HEK293 (cell line): ENCODE data around the gene CACNA2D3.

Experiments used
- CTCF ChIA-PET: fragments of 350-600 bp; formaldehyde crosslinking; extraction: SDS; loops from one replicate; lab custom pipeline; 2021; ENCODE audit warnings: antibody characterized with exemption; lab: Yijun Ruan, JAX
- POLR2A ChIA-PET: fragments of 300-600 bp; formaldehyde crosslinking; extraction: SDS; loops from one replicate; lab custom pipeline; 2020; ENCODE audit warnings: antibody characterized with exemption, inconsistent platforms; lab: Yijun Ruan, JAX
- H3K27ac ChIP-seq: fragments of 200-500 bp; sonication (Bioruptor generic); 2 replicates; pipeline ENCODE4 v1.5.1; 2014; ENCODE audit warnings: low read depth, low read length, control low read depth, inconsistent platforms; ENCODE audit errors: extremely low read depth
- H3K36me3 ChIP-seq, 2 experiments: fragments of 200-500 bp in 1 of 2; sonication (Bioruptor generic) in 1 of 2; 1 replicate in 1 of 2; 2 replicates in 1 of 2; pipeline ENCODE4 v1.5.1; 2014 to 2017; ENCODE audit warnings: inconsistent platforms in 2 of 2, low read length in 2 of 2; ENCODE audit not compliant: control insufficient read depth in 2 of 2, insufficient read depth in 1 of 2
- H3K4me1 ChIP-seq: fragments of 200-500 bp; sonication (Bioruptor generic); 2 replicates; pipeline ENCODE4 v1.5.1; 2014; ENCODE audit warnings: mild to moderate bottlenecking, low read length, inconsistent platforms; ENCODE audit not compliant: control insufficient read depth, insufficient read depth
- H3K4me3 ChIP-seq: 2 replicates; pipeline ENCODE4 v1.5.1; 2011; ENCODE audit warnings: low read depth, mild to moderate bottlenecking, control low read depth, low read length, moderate library complexity
- H3K9me3 ChIP-seq: fragments of 200-500 bp; sonication (Bioruptor generic); 2 replicates; pipeline ENCODE4 v1.5.1; 2014; ENCODE audit warnings: low read depth, low read length, inconsistent platforms; ENCODE audit not compliant: control insufficient read depth, insufficient read depth
- ATF2 ChIP-seq: fragments of 450-650 bp; formaldehyde crosslinking; IDR thresholded peaks from 2 replicates; pipeline ENCODE4 v1.5.1; 2016; ENCODE audit warnings: missing biosample characterization, missing genetic modification characterization, low read depth
- FEZF1 ChIP-seq: fragments of 450-650 bp; formaldehyde crosslinking; IDR thresholded peaks from 2 replicates; pipeline ENCODE4 v1.5.1; 2016; ENCODE audit warnings: missing biosample characterization, missing genetic modification characterization
- HOXD13 ChIP-seq: sonication (generic); formaldehyde crosslinking; IDR thresholded peaks from 2 replicates; pipeline ENCODE4 v1.8.0; 2022; ENCODE audit warnings: missing genetic modification reagents, borderline replicate concordance
- IKZF3 ChIP-seq: fragments of 450-650 bp; IDR thresholded peaks from 2 replicates; pipeline ENCODE4 v1.5.0; 2018; ENCODE audit warnings: missing biosample characterization, mild to moderate bottlenecking, missing genetic modification characterization, moderate library complexity
- KLF17 ChIP-seq: fragments of 450-650 bp; formaldehyde crosslinking; IDR thresholded peaks from 2 replicates; pipeline ENCODE4 v1.5.1; 2016; ENCODE audit warnings: missing biosample characterization, missing genetic modification characterization
- OSR2 ChIP-seq: fragments of 450-650 bp; formaldehyde crosslinking; IDR thresholded peaks from 2 replicates; pipeline ENCODE4 v1.5.1; 2016; ENCODE audit warnings: missing biosample characterization, missing genetic modification characterization
- PBX3 ChIP-seq: sonication (generic); formaldehyde crosslinking; IDR thresholded peaks from 2 replicates; pipeline ENCODE4 v1.8.1; 2022; ENCODE audit warnings: mild to moderate bottlenecking, moderate library complexity, missing genetic modification reagents
- REPIN1 ChIP-seq: fragments of 450-650 bp; formaldehyde crosslinking; IDR thresholded peaks from 2 replicates; pipeline ENCODE4 v1.5.1; 2017; ENCODE audit warnings: missing biosample characterization, missing genetic modification characterization, low read depth
- TCF7L2 ChIP-seq: IDR thresholded peaks from 2 replicates; pipeline ENCODE4 v1.6.1; 2011; ENCODE audit warnings: low read depth, mild to moderate bottlenecking, inconsistent platforms, low read length, moderate library complexity, borderline replicate concordance
- ZBTB1 ChIP-seq: fragments of 450-650 bp; formaldehyde crosslinking; IDR thresholded peaks from 2 replicates; pipeline ENCODE4 v1.5.1; 2016; ENCODE audit warnings: missing biosample characterization, missing genetic modification characterization
- ZBTB17 ChIP-seq: fragments of 450-650 bp; formaldehyde crosslinking; IDR thresholded peaks from 2 replicates; pipeline ENCODE4 v1.5.1; 2016; ENCODE audit warnings: missing biosample characterization, missing genetic modification characterization
- ZFP37 ChIP-seq: fragments of 450-650 bp; formaldehyde crosslinking; IDR thresholded peaks from 2 replicates; pipeline ENCODE4 v1.5.1; 2016; ENCODE audit warnings: missing biosample characterization, missing genetic modification characterization
- ZIC2 ChIP-seq: fragments of 450-650 bp; formaldehyde crosslinking; IDR thresholded peaks from 2 replicates; pipeline ENCODE4 v1.5.1; 2016; ENCODE audit warnings: missing biosample characterization, missing genetic modification characterization
- ZNF148 ChIP-seq: fragments of 450-650 bp; formaldehyde crosslinking; IDR thresholded peaks from 2 replicates; pipeline ENCODE4 v1.5.0; 2017; ENCODE audit warnings: missing biosample characterization, missing genetic modification characterization, borderline replicate concordance
- ZNF274 ChIP-seq, 2 experiments: fragments of 200-500 bp in 1 of 2; fragments of 450-650 bp in 1 of 2; sonication (Bioruptor generic) in 1 of 2; formaldehyde crosslinking in 1 of 2; IDR thresholded peaks; 2 replicates each; pipeline versions ENCODE4 v1.5.1 to v1.6.1; 2014 to 2016; ENCODE audit warnings: borderline replicate concordance in 1 of 2, inconsistent platforms in 1 of 2, low read length in 1 of 2, missing biosample characterization in 1 of 2, missing genetic modification characterization in 1 of 2
- ZNF335 ChIP-seq: fragments of 450-650 bp; formaldehyde crosslinking; conservative IDR thresholded peaks from 2 replicates; pipeline ENCODE4 v1.5.1; 2016; ENCODE audit warnings: missing biosample characterization, missing genetic modification characterization
- ZNF37A ChIP-seq: fragments of 450-650 bp; IDR thresholded peaks from 2 replicates; pipeline ENCODE4 v1.5.1; 2018; ENCODE audit warnings: missing biosample characterization, missing genetic modification characterization
- ZNF544 ChIP-seq: fragments of 450-650 bp; formaldehyde crosslinking; IDR thresholded peaks from 2 replicates; pipeline ENCODE4 v1.5.0; 2017; ENCODE audit warnings: missing biosample characterization, missing genetic modification characterization
- ZNF549 ChIP-seq: fragments of 450-650 bp; IDR thresholded peaks from 2 replicates; pipeline ENCODE4 v1.5.1; 2018; ENCODE audit warnings: missing biosample characterization, missing genetic modification characterization, mild to moderate bottlenecking, inconsistent platforms, moderate library complexity
- ZNF843 ChIP-seq: fragments of 450-650 bp; formaldehyde crosslinking; IDR thresholded peaks from 2 replicates; pipeline ENCODE4 v1.5.1; 2016; ENCODE audit warnings: missing biosample characterization, missing genetic modification characterization
- ZXDB ChIP-seq: fragments of 450-650 bp; formaldehyde crosslinking; IDR thresholded peaks from 2 replicates; pipeline ENCODE4 v1.5.1; 2016; ENCODE audit warnings: missing biosample characterization, missing genetic modification characterization
- TF ChIP-seq, protein P1 (sequence below): fragments of 450-650 bp; formaldehyde crosslinking; IDR thresholded peaks from 2 replicates; pipeline ENCODE4 v1.5.1; 2016; ENCODE audit warnings: missing biosample characterization, missing genetic modification characterization
- TF ChIP-seq, protein P2 (sequence below): fragments of 450-650 bp; formaldehyde crosslinking; IDR thresholded peaks from 2 replicates; pipeline ENCODE4 v1.5.1; 2017; ENCODE audit warnings: missing biosample characterization, missing genetic modification characterization

Gene CACNA2D3

GRCh38 chr3:55002416-55002930, 880.1 kb downstream of the CACNA2D3 start:
- ChIA-PET CTCF (no interaction called here), POLR2A (no interaction called here)
- Histone ChIP-seq H3K36me3 (no peaks in the 10 kb centered on the region), H3K9me3 (no peaks in the 10 kb centered on the region), H3K4me3 (no peak overlapping the region), H3K27ac (no peak overlapping the region), H3K4me1 (peaks cover 10% of the 10 kb centered on the region)
- TF ChIP-seq ZNF274 (IDR thresholded peaks at IDR 0.05; ENCODE audit: low read length) (no peak), ZNF274 (tag by site-specific recombination; IDR thresholded peaks at IDR 0.05; ENCODE audit: borderline replicate concordance) (no peak), ZIC2 (tag by site-specific recombination) (no peak), ZNF37A (tag by site-specific recombination) (no peak), HOXD13 (CRISPR knock-in tag) (no peak), ZNF549 (tag by site-specific recombination) (no peak), KLF17 (no peak)
- TF ChIP-seq, protein P1, sequence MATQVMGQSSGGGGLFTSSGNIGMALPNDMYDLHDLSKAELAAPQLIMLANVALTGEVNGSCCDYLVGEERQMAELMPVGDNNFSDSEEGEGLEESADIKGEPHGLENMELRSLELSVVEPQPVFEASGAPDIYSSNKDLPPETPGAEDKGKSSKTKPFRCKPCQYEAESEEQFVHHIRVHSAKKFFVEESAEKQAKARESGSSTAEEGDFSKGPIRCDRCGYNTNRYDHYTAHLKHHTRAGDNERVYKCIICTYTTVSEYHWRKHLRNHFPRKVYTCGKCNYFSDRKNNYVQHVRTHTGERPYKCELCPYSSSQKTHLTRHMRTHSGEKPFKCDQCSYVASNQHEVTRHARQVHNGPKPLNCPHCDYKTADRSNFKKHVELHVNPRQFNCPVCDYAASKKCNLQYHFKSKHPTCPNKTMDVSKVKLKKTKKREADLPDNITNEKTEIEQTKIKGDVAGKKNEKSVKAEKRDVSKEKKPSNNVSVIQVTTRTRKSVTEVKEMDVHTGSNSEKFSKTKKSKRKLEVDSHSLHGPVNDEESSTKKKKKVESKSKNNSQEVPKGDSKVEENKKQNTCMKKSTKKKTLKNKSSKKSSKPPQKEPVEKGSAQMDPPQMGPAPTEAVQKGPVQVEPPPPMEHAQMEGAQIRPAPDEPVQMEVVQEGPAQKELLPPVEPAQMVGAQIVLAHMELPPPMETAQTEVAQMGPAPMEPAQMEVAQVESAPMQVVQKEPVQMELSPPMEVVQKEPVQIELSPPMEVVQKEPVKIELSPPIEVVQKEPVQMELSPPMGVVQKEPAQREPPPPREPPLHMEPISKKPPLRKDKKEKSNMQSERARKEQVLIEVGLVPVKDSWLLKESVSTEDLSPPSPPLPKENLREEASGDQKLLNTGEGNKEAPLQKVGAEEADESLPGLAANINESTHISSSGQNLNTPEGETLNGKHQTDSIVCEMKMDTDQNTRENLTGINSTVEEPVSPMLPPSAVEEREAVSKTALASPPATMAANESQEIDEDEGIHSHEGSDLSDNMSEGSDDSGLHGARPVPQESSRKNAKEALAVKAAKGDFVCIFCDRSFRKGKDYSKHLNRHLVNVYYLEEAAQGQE: no peak

DNA sequence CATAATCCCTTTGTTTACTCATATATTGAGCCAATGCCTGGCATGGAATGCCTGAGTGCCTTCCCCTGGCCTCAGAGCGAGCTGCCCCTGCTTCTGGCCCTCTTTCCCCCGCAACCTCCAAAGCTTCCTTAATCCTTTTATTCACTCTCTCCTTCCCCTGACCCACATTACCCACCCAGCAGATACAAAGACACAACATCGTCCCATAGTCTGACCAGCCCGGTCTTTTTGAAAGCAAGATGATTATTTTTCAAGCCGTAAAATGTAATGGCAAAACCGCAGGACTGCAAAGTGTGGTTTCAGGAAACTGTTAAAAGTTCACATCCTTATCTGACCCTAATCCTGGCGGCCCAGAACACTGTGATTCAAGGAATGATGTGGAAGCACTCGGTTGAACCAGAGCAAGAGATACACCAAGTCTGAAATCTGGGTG, 883.9 kb downstream of the CACNA2D3 start:
- no peak overlapping the region for H3K4me3 ChIP-seq
- H3K36me3 ChIP-seq: no peaks in the 10 kb centered on the region
- ChIA-PET POLR2A (no interaction called here), CTCF (no interaction called here)
- H3K9me3 ChIP-seq: no peaks in the 10 kb centered on the region
- no peaks in the 10 kb centered on the region for H3K4me1 ChIP-seq
- H3K27ac ChIP-seq: no peak overlapping the region
- TF ChIP-seq ZXDB (0 out of 2 replicates have a peak, but pooled peaks have one; percentile 36), TCF7L2 (peak; percentile 74; the same call in 1 of the 2 replicates), ZIC2 (tag by site-specific recombination) (0 out of 2 replicates have a peak, but pooled peaks have one; percentile 28), ZNF843 (tag by site-specific recombination) (peak; percentile 75), IKZF3 (tag by site-specific recombination) (no peak), REPIN1 (no peak), ZBTB1 (tag by site-specific recombination) (no peak), OSR2 (tag by site-specific recombination) (peak; percentile 47), ATF2 (no peak), ZNF148 (tag by site-specific recombination) (no peak), FEZF1 (tag by site-specific recombination) (peak; percentile 75), ZNF335 (tag by site-specific recombination) (peak; percentile 35; the same call in 1 of the 2 replicates), ZNF544 (tag by site-specific recombination) (no peak), PBX3 (CRISPR knock-in tag) (no peak), ZBTB17 (peak; percentile 34; the same call in 1 of the 2 replicates), ZFP37 (tag by site-specific recombination) (no peak)
- TF ChIP-seq, protein P2, sequence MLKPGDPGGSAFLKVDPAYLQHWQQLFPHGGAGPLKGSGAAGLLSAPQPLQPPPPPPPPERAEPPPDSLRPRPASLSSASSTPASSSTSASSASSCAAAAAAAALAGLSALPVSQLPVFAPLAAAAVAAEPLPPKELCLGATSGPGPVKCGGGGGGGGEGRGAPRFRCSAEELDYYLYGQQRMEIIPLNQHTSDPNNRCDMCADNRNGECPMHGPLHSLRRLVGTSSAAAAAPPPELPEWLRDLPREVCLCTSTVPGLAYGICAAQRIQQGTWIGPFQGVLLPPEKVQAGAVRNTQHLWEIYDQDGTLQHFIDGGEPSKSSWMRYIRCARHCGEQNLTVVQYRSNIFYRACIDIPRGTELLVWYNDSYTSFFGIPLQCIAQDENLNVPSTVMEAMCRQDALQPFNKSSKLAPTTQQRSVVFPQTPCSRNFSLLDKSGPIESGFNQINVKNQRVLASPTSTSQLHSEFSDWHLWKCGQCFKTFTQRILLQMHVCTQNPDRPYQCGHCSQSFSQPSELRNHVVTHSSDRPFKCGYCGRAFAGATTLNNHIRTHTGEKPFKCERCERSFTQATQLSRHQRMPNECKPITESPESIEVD: peak; percentile 60
